Right lobe of liver (tissue), 4 donors: ENCODE measurements around the gene DCP2.

Experiments used
- CTCF ChIP-seq, 4 donors: fragments of 200-600 bp in 3 of 4; fragments of 450-650 bp in 1 of 4; IDR thresholded peaks; one replicate each; pipeline versions ENCODE4 v1.5.1 to v1.8.0; 2016 to 2022; ENCODE audit warnings: antibody characterized with exemption in 4 of 4, mild to moderate bottlenecking in 2 of 4
- POLR2A ChIP-seq: fragments of 450-650 bp; IDR thresholded peaks from one replicate; pipeline ENCODE4 v1.6.1; 2017; ENCODE audit warnings: antibody characterized with exemption, mild to moderate bottlenecking
- donor health status: DM: no; HTN: no; CAD: no.
- donor health status: DM: no; HTN: no; CAD: no.
- donor health status: DM: no; HTN: yes; CAD: no.

- no peak for TF ChIP-seq CTCF (IDR thresholded peaks at IDR 0.05)
- no peak for TF ChIP-seq POLR2A
Measured at GRCh38 chr5:113054899-113055298, 78.3 kb downstream of the DCP2 start.
